ENCODE data around the gene PCED1B.

PCED1B gene

GRCh38 chr12:47280543-47281300 lies 201.3 kb downstream of the PCED1B start:
- no peak for DNase-seq

GRCh38 chr12:47281667-47282171 lies 202.3 kb downstream of the PCED1B start:
- no peak for DNase-seq

GRCh38 chr12:47282206-47282605 lies 202.8 kb downstream of the PCED1B start:
- no peak for DNase-seq
